Endometrium (tissue), 2 donors: ENCODE results near the gene SIGLEC5.

Experiments used
- FAIRE-seq: peaks from 2 replicates; lab custom pipeline; 2012; peaks lifted over from hg19 to GRCh38; lab: Jason Lieb, UNC
- donor health status: control.
- donor health status: control.

SIGLEC5 gene

DNA sequence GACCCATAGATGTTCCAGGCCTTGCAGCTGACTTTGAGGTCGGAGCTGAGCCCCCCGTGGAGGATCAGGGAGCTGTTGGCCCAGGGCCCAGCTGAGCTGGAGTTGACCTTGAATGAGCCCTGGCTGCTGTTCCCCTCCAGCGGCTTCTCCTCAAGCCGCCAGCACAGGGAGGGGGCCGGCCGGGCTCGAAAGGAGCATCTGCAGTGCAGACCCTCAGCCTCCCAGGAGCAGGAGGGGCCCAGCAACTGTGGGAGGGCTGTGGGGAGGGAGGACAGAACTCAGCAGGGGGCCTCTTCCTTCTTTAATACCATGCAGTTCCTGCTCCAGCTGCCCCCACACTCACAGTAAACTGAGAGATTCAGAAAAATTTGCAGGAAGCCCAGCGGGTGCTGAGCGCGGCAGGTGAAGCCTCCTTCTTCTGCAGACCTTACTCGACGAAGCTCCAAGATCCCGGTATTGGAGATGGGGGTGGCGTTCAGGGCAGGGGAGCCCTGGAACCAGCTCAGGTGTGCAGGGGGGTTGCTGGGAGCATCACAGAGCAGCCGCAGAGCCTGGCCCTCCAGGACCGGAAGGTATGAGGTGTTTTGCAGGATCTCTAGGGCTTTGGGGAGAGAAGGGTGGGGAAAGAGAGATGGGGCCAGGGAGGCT is 2.6 kb downstream of the SIGLEC5 start:
- FAIRE-seq, result no peak

DNA sequence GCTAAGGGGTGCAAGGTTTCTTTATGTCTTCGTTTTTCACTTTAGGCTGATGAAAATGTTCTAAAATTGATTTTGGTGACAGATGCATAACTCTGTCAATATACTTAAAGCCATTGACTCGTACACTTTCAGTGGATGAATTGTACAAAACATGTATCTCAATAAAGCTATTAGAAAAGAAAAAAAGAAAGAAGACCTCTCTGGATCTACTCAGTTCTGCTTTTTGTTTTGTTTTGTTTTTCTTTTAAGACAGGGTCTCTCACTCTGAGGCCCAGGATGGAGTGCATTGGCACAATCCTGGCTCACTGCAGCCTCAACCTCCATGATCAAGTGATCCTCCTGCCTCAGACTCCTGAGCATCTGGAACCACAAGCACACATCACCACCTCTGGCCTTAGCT is 3.5 kb downstream of the SIGLEC5 start:
- no peak for FAIRE-seq

- FAIRE-seq, result no peak
Measured at GRCh38 chr19:51621178-51621577, 9.0 kb downstream of the SIGLEC5 start.

- FAIRE-seq, result no peak
Measured at GRCh38 chr19:51615991-51616390, 14.2 kb downstream of the SIGLEC5 start.

- no peak for FAIRE-seq
Measured at GRCh38 chr19:51614789-51615188, 15.4 kb downstream of the SIGLEC5 start.

- FAIRE-seq, result no peak
Measured at GRCh38 chr19:51610576-51610975, 19.6 kb downstream of the SIGLEC5 start.

DNA sequence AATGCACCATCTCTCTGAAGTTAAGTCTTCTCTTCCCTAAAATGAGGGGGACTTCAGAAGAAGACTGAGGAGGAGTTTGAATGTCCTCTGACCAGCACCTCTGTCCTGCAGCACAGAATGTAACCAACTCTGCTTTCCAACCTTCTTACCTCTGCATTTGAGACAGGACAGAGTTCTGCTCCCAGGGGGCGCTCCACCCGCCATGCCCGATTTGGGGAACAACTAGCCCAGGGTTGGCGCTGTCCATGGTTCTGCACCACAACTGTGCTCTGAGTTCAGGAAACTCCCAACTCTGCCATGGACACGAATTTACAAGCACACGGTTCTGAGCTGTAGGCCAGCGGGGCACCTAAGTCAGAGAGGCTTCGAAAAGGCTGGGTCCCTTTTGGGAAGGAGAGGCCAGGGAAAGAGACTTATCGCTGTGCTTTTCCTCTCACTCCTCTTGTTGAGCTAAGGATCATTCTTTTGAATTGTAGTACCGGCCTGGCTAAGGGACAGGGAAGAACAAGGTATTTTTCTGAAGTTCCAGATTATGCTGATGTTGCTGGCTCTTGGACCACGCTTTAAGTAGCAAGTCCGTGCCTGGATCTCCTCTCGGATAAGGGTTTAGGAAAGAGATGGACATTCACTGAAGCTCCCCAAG is 22.2 kb downstream of the SIGLEC5 start:
- FAIRE-seq, result no peak

GRCh38 chr19:51607077-51607476 is 23.1 kb downstream of the SIGLEC5 start:
- FAIRE-seq, result no peak

DNA sequence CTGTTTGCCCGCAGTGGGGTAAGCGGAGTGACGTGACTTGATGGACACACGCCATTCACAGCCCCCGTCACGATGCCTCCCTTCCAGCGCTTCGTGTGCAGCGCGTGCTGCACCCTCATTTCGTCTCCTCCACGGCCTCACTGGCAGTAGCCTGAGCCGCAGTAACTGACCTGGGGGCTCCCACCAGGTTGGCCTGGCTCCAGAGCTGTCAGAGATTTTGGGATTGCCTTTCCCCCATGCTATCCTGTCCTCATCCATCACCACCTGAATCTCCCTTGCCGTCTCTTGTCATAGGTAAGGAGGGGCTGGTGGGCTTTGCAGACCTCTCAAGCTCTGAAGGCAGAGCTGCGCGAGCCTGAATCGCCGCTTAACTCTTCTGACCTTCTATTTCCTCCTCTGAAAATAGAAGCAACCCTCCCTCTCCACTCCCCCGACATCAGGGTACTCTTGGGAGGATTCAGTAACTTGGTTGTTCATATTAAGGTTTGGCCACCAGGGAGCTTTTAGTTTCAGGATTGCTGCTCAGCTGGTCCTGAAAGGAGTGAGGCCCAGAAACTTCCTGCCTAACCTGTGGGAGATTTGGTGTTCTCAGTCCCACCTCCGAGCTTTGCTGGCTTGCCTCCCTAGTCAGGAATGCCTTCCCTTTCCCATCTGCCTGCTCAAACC is 27.9 kb downstream of the SIGLEC5 start:
- no peak for FAIRE-seq

GRCh38 chr19:51600940-51601580 is 29.1 kb downstream of the SIGLEC5 start:
- FAIRE-seq, result no peak

GRCh38 chr19:51599084-51599483 is 31.1 kb downstream of the SIGLEC5 start:
- no peak for FAIRE-seq

- no peak for FAIRE-seq
Measured at GRCh38 chr19:51598159-51598915, 31.9 kb downstream of the SIGLEC5 start.

DNA sequence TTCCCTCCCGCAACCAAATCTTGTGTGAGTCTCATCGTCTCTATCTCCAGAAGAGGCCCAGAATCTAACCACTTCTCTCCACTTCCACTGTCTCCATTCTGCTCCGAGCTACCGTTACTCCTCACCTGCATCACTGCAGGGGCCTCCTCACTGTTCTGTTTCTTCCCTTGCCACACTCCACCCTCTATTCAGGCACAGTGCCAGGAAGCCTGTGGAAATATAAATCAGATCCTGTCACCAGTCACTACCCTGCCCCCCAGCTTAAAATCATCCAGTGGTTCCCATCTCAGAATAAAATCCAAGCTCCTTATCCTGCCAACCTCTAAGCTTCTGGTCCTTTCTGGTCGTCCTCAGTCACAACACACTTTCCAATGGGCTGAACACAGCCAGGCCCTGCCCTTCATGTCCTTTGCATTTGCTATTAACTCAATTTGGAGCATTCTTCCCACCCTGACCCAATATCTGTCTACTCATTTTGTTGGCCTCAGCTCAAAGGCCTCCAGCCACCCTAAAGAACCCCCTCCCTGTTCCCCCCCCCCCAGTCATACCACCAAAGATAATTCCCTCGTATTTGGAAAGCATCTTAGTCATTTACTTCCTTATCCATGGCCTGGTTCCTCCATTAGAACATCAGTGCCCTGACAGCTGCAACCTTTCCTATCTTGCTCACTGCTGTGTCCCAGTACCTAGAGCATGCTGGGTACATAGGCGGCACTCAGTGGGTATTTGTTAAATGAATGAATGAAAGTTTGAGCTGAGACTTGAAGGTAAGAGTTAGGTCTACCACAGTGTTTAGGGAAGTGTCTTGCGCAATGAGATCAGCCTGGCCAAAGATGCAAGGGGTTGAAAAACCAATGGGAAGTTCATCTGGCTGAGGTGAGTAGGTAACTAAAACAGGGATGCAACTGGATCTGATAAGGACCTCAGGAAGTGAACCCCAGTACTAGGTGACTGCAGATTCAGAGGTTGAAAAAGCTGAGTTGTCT is 34.7 kb downstream of the SIGLEC5 start:
- FAIRE-seq, result no peak

DNA sequence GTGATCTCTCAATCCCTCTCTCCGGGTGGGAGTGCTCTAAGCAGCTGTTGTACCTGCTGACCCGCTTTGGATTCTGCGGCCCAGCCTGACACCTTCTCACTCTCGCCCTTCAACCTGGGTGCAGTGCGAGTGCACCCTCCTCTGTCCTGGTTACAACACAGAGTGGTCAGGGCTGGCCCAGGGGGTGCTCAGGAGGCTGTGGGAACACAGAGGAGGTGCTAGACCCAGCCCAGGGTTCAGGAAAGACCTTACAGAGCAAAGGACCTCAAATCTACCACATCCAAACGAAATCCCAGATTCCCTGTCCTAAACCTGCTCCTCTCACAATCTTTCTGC is 35.5 kb downstream of the SIGLEC5 start:
- no peak for FAIRE-seq

- FAIRE-seq, result peak; percentile 92
Measured at GRCh38 chr19:51593969-51594773, 36.0 kb downstream of the SIGLEC5 start.

DNA sequence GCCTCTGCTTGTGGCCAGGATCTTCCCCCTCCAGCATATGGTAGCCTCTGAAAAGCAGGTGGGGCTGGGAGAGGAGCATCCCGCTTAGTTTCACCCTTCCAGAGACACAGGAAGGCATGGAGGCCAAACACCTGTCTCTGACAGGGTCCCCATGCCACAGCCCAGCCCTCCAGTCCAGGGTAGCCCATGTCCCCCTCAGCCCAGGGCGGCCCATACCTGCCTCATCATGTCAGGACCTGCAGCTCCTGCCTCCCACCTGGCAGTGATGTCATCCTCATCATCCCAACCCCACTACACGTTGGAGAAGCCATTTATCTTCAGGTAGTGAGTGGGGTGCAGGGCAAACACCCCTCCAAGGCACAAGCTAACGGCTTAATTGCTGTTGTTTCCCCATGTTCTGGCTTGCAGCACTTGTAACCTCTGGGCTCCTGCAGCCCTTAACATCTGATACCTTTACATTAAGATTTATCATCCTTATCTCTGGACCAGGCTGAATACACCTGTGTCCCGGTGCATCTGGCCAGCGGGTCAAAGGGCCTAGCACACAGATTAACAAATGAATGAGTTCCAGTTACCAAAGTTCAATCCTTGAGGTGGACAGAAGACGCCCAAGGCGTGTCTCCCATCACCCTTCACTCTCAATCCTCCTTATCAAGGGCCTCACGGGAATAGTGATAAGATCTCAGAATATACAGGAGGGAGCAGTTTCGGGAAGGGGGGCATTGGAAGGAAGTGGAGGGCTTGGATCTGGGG is 36.9 kb downstream of the SIGLEC5 start:
- no peak for FAIRE-seq

DNA sequence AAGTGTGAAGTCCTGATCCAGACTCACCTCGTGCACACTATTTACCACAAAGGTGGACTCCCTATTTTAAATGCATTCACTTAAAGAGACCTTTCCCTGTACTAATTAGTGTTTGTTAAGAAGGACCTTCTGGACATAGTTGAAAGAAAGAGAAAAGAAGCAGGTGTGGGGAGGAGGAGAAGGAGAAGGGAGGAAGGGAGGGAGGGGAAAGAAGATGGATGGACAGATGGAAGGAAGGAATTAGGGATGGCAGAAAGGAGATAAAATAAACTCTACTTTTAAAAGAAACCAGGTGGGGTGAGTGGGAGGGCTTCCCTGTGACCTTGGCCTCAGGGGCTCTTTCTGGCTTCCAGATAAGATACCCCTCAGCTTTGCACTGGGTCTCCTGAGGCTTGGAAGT is 37.7 kb downstream of the SIGLEC5 start:
- FAIRE-seq, result no peak

GRCh38 chr19:51590441-51590840 is 39.8 kb downstream of the SIGLEC5 start:
- no peak for FAIRE-seq

- no peak for FAIRE-seq
Measured at GRCh38 chr19:51589511-51589910, 40.7 kb downstream of the SIGLEC5 start.
